Medulla oblongata (tissue), 1 donor: ENCODE measurements around the gene PLEKHA7.
"Not testable (repeated sequence)": the region's sequence is repeated elsewhere in the genome, so short reads cannot be mapped to it uniquely, and the experiment has no call there.

Experiments used
- DNase-seq: peaks from one replicate; pipeline ENCODE4 v3.0.0-alpha.2; 2015; ENCODE audit errors: extremely low spot score

PLEKHA7 gene

GRCh38 chr11:16977136-16977993 lies 36.8 kb downstream of the PLEKHA7 start:
- no peak for DNase-seq

GRCh38 chr11:16976379-16976778 lies 37.8 kb downstream of the PLEKHA7 start:
- no peak for DNase-seq

DNA sequence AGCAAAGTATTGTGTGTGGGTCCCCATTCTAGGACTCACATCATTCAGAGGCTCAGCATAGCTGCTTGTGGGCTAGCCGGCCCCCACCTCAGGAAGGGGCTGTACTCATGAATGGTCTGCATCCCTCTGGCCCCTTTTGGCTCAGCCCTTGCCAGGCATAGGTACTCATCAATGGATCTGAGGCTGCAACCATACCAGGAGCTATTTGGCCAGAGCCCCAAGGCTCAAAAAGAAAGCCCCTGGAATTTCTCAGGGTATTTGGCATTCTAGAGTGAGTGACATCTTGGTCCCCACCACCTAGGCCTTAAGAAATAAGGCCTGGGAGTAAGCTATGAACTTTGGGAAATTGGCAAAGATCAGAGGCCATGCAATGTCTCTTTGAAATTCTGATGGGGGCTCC lies 38.3 kb downstream of the PLEKHA7 start:
- no peak for DNase-seq

GRCh38 chr11:16973338-16973964 lies 40.8 kb downstream of the PLEKHA7 start:
- DNase-seq: no peak

DNA sequence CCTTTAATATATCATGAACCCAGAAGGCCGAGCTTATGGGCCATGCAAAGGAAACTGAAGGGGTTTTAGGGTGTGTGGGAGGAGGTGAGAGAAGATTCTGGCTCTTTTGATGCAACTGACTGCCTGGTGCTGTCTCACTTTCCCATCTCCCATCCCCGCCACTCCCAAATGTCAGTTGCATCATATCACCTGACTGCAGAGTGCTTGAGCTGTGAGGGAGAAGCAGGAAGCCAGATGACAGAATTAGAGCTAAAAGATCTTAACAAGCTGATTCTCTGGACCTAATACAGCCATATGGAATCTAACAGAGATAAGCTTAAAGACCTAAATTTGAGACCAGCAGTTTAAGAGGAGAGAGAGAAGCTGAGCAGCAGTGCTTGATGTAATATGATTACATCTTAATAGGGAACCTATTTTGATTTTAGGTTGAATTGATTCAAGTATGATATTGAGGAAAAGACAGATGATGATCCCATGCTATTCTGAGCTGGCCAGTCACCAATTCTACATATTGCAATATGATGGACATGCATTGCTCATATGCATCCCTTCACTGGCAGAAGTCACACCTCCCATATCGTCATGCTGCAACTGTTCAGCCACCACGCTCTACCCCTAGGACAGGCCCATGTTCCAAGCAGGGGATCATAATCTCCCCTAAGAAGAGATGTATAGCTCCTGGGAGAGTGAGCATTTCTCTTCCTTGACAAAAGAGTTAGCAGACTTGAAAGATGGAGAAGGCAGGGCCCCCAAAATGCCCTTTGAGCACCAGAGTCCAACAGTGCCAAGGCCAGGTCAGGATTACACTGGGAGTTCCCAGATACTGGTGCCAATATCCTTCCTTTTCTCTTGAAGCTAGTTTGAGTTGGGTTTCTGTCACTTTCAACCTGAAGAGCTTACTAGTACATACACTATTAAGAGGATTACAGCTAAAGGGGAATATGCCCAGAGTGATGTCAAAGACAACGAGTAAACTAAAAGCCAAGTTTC lies 44.9 kb downstream of the PLEKHA7 start:
- DNase-seq: no peak

DNA sequence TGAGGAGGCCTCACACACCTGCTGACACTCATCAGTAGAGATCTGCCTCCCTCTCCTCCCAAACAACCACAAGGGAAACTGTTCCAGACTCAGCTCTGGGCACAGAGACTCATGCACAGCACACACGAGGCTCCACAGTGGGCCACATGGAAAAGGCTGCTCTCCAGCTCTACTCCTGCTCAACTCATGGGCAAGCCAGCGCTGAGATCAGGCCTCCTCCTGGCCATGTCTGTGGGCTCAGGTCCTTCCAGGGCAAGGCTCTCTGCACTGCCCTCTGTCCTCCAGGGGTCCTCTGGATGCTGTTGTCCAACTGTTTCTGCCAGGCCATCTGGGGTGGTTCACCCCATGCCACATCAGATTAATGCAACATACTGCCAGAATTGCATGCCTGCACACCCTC lies 46.0 kb downstream of the PLEKHA7 start:
- no peak for DNase-seq

DNA sequence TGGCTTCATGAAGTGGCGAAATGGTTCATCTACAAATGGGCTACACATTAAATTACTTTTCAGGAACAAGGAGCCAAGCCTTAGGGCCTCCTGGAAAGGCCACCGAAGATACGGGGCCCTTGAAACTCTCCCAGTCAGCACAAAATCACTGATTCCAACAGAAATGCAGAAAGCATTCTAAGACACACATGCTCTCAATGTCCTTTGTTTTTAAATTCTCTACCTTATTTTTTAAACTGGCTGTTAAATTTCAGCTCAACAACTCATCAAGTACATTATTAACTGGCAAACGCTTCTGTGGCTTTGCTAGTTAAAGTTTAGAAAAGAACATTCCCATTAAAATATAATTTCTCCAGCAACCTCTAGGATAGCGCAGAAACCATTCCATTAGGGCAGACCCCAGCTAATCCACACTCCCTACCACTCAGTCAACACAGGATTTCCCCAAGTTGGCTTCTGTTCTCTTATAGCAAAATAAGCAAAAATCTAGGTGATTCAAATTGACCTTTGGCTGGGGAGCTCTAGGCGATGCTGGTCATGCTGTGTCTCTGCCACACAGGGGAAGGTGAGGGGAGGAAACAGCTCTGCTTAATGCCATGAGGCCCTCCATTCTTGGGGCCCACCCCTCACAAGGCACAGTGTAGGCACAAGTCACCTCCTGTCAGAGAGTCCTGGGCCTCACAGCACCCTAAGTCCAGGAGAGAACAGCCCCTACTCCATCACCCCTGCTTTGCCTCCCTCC lies 47.1 kb downstream of the PLEKHA7 start:
- DNase-seq: no peak

GRCh38 chr11:16964501-16964900 lies 49.7 kb downstream of the PLEKHA7 start:
- no peak for DNase-seq

- no peak for DNase-seq
Measured at GRCh38 chr11:16963316-16963876, 50.8 kb downstream of the PLEKHA7 start.

DNA sequence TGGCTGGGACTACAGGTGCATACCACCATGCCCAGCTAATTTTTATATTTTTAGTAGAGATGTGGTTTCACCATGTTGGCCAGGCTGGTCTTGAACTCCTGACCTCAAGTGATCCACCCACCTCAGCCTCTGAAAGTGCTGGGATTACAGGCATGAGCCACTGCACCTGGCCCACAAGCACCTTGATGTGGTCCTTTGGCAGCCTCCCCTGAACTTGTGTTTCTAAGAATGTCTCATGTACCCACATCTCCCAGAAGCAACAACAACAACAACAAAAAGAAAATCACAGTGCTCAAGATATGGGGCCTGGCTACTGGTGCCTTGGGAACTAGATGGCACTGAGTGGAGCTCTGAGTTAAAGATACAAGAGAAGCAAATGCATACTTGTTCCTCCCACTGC lies 51.6 kb downstream of the PLEKHA7 start:
- not testable (repeated sequence) for DNase-seq

- no peak for DNase-seq
Measured at GRCh38 chr11:16962146-16962545, 52.1 kb downstream of the PLEKHA7 start.

GRCh38 chr11:16960250-16960649 lies 54.0 kb downstream of the PLEKHA7 start:
- no peak for DNase-seq

- DNase-seq: no peak
Measured at GRCh38 chr11:16959602-16960001, 54.6 kb downstream of the PLEKHA7 start.

DNA sequence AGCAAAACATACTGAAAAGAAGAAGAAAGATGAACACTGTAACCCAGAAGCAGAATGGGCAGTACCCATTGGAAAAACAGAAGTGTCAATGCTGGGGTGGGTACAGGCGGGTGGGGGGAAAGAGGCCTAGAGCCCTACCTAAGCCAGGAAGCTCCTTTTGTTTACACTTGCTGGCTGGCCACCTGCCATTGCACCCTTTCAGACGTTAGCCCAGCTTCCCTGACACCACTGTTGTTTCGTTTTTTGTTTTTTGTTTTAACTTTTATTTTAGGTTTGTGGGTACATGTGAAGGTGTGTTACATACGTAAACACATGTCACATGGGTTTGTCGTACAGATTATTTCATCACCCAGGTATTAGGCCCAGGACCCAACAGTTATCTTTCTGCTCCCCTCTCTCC lies 55.4 kb downstream of the PLEKHA7 start:
- DNase-seq: no peak

DNA sequence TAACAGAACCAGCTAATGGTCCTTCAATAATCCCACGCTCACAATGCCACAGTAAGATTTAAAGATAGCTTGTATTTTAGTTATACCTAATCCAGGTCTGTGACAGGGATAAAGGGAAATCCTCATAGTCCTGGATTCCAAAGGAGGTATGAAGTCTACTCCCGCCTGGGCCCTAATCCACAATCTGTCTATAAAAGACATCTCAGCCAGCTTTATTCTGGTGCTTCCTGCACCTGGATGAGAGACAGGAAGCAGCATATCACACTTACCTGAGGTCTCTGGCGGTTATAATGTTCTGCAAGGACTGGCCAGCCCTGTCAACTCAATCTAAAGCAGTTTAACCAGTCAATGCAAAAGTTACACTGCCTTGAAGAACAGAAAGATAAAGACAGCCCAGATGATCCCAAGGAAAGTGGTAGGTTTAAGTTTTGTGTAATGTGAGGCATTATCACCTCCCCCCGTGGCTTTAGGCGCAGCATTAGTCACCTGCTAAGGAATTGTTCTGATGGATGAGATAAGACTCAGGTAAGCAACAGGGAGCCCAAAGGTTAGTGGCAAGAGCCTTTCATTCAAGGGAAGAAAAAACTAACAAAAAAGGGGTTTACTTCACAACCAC lies 57.6 kb downstream of the PLEKHA7 start:
- no peak for DNase-seq

DNA sequence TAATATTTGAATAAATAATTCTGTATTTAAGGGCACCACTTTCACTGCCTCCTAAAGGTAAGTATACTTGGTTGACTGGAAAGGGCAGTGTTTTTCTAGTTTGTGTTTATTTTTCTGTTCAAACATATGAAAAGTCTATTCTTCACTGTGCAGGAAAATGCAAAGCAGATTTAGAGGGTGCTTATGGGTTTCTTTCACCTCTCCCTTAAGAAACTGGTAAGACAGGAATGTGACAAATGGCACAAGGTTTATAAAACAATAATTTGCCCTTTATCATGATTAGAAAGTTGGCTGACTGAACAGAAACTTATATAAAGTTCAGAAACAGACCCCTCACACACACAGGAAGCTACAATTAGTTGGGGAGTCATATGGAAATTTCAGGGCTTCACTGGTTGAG lies 60.6 kb downstream of the PLEKHA7 start:
- DNase-seq: no peak

GRCh38 chr11:16946477-16947282 lies 67.5 kb downstream of the PLEKHA7 start:
- DNase-seq: no peak

DNA sequence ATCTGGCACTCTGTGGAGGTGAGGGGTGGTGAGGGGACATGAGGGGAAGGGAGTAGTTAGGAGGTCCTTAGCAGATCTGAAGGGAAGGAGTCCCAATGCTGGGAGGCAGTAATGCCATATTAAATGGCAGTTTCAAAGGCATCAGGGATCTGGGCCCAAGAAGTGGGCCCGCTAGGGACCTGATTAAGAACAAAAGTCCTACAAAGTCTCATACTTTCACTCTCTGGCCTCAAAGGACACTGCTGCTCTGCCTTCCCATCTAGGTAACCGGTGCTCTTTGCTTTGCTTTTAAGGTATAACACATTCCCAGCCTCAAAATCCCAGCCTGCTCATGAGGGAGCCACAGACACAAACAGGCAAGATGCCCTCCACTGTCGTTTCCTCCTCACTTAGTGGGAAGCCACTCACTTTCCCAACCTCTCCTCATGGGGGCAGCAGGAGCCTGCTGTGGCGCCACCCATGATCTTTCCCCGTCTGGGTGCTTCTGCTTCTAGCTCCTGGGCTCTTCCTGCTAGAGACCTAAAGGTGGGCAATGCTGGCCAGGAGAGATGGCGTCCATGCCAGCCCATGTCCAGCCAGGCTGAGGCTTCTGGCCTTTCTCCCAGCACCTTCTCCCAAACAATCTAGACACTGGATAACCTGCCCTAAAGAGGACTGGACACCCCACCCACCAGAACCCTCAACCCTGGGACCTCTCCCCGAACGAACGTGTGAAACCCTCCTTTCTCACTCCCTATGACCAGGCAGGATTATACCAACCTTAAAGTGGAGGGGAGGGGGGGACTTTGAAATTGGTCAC lies 68.3 kb downstream of the PLEKHA7 start:
- peak; percentile 85 for DNase-seq

DNA sequence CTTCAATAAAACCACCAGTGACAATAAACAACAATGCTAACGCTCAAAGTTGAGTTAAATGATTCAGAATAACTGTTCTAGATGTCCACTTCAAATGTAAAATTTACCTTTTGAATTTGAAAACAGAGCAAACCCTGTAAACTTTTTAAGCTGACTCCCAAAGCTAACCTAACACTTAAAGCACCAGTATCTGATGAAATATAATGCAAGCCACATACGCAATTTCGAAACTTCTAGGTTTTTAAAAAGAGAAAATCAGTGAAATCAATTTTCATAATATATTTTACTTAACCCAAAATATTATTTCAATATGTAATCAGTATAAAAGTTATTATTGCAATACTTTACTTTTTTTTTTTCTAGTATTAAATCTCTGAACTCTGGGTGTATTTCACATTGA lies 71.3 kb downstream of the PLEKHA7 start:
- no peak for DNase-seq
